ENCODE results near the gene VENTX. TPM values are rescaled to one million over a fixed set of nuclear protein-coding genes. Genes with fewer than 3 reads are reported as not detected.

VENTX gene
- total RNA-seq, 1 experiment from 2014 or later = not detected

- TF ChIP-seq ATF3 (IDR thresholded peaks at IDR 0.05) (no peak), EGR1 (IDR thresholded peaks at IDR 0.05; ENCODE audit: low read depth) (no peak), POLR2AphosphoS5 (IDR thresholded peaks at IDR 0.05; ENCODE audit: low read depth, low read length) (no peak), SP1 (IDR thresholded peaks at IDR 0.05; ENCODE audit: low read depth) (no peak), CEBPB (IDR thresholded peaks at IDR 0.05; ENCODE audit: low read depth) (no peak), TCF7L2 (IDR thresholded peaks at IDR 0.05; ENCODE audit: borderline replicate concordance, extremely low read depth, insufficient read depth, insufficient read length) (no peak), JUND (IDR thresholded peaks at IDR 0.05) (no peak), ELF1 (IDR thresholded peaks at IDR 0.05; ENCODE audit: borderline replicate concordance, low read depth) (no peak), POLR2A (IDR thresholded peaks at IDR 0.05; ENCODE audit: borderline replicate concordance, extremely low read depth, insufficient read depth, insufficient read length) (no peak), ZFX (IDR thresholded peaks at IDR 0.05) (no peak)
Observed at GRCh38 chr10:133241501-133242205, 4.0 kb downstream of the VENTX start (continued).

DNA sequence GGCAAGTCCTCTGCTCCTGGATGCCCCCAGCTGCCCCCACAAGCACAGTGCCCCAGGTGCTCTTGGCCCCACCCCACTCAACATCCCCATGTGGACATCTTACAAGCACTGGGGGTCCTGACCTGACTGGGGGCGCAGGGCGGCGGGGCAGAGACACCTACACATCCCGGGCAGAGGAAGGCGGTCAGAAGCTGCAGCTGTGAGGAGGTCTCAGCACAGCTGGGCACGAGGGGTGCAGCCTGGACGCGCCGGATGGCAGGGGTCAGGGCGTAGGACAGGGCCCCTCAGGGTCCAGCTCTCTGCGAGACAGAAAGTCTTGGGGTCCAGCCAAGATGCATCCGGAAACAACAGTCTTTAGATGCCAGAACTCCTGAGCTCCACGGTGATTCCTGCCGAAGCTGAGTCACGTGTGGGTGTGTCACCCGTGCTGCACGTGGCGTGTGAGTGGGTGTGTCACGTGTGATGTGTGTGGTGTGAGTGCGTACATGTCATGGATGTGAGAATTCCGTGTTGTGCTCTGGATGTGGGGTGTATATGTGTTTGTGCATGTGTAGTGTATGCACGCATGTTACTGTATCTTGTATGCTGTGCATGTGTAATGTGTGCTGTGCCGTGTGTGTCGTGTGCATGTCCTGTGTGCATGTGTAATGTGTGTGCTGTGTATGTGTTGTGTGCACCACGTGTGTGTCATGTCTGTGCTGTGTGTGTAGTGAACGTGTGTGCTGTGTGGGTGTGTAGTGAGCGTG, 5.1 kb downstream of the VENTX start:
- POLR2A ChIA-PET = no interaction called here
- TF ChIP-seq, protein P1, sequence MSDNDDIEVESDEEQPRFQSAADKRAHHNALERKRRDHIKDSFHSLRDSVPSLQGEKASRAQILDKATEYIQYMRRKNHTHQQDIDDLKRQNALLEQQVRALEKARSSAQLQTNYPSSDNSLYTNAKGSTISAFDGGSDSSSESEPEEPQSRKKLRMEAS (IDR thresholded peaks at IDR 0.05) = no peak
- no peak for TF ChIP-seq SRF (IDR thresholded peaks at IDR 0.05; ENCODE audit: low read depth)
- no peak for TF ChIP-seq EGR1 (IDR thresholded peaks at IDR 0.05; ENCODE audit: low read depth)
- TF ChIP-seq CBX3 (IDR thresholded peaks at IDR 0.05; ENCODE audit: low read depth) = no peak
- TF ChIP-seq POLR2AphosphoS5 (IDR thresholded peaks at IDR 0.05; ENCODE audit: low read depth, low read length) = no peak
- no peak for TF ChIP-seq EZH2 (IDR thresholded peaks at IDR 0.05)
- no peak for TF ChIP-seq FOSL1 (IDR thresholded peaks at IDR 0.05; ENCODE audit: low read depth)
- no peak for TF ChIP-seq ELF1 (IDR thresholded peaks at IDR 0.05; ENCODE audit: borderline replicate concordance, low read depth)
- TF ChIP-seq, protein P2, sequence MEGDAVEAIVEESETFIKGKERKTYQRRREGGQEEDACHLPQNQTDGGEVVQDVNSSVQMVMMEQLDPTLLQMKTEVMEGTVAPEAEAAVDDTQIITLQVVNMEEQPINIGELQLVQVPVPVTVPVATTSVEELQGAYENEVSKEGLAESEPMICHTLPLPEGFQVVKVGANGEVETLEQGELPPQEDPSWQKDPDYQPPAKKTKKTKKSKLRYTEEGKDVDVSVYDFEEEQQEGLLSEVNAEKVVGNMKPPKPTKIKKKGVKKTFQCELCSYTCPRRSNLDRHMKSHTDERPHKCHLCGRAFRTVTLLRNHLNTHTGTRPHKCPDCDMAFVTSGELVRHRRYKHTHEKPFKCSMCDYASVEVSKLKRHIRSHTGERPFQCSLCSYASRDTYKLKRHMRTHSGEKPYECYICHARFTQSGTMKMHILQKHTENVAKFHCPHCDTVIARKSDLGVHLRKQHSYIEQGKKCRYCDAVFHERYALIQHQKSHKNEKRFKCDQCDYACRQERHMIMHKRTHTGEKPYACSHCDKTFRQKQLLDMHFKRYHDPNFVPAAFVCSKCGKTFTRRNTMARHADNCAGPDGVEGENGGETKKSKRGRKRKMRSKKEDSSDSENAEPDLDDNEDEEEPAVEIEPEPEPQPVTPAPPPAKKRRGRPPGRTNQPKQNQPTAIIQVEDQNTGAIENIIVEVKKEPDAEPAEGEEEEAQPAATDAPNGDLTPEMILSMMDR (IDR thresholded peaks at IDR 0.05 in 2 of 3, conservative IDR thresholded peaks at IDR 0.05 in 1 of 3; ENCODE audit: borderline replicate concordance in 1 of 3, insufficient read depth in 1 of 3, low read depth in 2 of 3, low read length in 2 of 3) = no peak
- TF ChIP-seq EZH2phosphoT487 (IDR thresholded peaks at IDR 0.05; ENCODE audit: borderline replicate concordance) = no peak
- TF ChIP-seq TCF7L2 (IDR thresholded peaks at IDR 0.05; ENCODE audit: borderline replicate concordance, extremely low read depth, insufficient read depth, insufficient read length) = no peak
- no peaks in the 10 kb centered on the region for H3K79me2 ChIP-seq (ENCODE audit: insufficient read depth, low read length)
- no peaks in the 10 kb centered on the region for H3K27me3 ChIP-seq (ENCODE audit: insufficient read depth, low read length)
- CTCF ChIA-PET = no interaction called here
- H4K20me1 ChIP-seq (ENCODE audit: insufficient read depth) = no peaks in the 10 kb centered on the region
- no peak overlapping the region for H3K27ac ChIP-seq (ENCODE audit: low read depth, low read length)
- no peak overlapping the region for H3K9ac ChIP-seq (ENCODE audit: low read length)
- no TSS peak for BruUV-seq (replicated peaks)
- H2AFZ ChIP-seq (ENCODE audit: low read depth, low read length, poor library complexity, severe bottlenecking) = no peak overlapping the region
- RAD21 ChIA-PET (ENCODE audit: low non-redundant PET in 1 of 2, low total read pairs in 2 of 2, uncharacterized antibody in 2 of 2, unreplicated experiment in 2 of 2) = no interaction called here
- no peaks in the 10 kb centered on the region for H3K36me3 ChIP-seq (ENCODE audit: control insufficient read depth in 1 of 2, insufficient read depth in 2 of 2, low read length in 2 of 2)
- H3K4me2 ChIP-seq (ENCODE audit: low read length) = no peak overlapping the region
- H3K4me3 ChIP-seq (replicated peaks in 1 of 2; ENCODE audit: low read depth in 1 of 2, low read length in 2 of 2) = no peak overlapping the region
- H3K9me3 ChIP-seq (ENCODE audit: control insufficient read depth in 1 of 2, insufficient read depth in 1 of 2, low read depth in 1 of 2, low read length in 2 of 2) = no peaks in the 10 kb centered on the region
- no peaks in the 10 kb centered on the region for H3K9me2 ChIP-seq (ENCODE audit: insufficient read depth)
- ATAC-seq (no peak), DNase-seq (ENCODE audit: low read depth, low spot score) (no peak)
- intact Hi-C loops (cut with micrococcal nuclease) = no loop called here
- H3K4me1 ChIP-seq (ENCODE audit: control insufficient read depth in 1 of 2, insufficient read depth in 2 of 2, low read length in 2 of 2) = peaks cover 0 to 9% of the 10 kb centered on the region in 2 experiments; a peak in 1 of 4 replicates

Data from HCT116 (cell line).